ENCODE data around the gene GTF2A1.
"Not testable (repeated sequence)": the region's sequence is repeated elsewhere in the genome, so short reads cannot be mapped to it uniquely, and the experiment has no call there.

The GTF2A1 gene

GRCh38 chr14:81220830-81221578, at the start of gene GTF2A1:
TSS of gene GTF2A1 (minus strand) at chr14:81220959. CDS start at chr14:81220518, 441 bp downstream.
- peak; percentile 94 for DNase-seq

GRCh38 chr14:81269979-81270375, 49.2 kb upstream of the GTF2A1 start:
- no peak for DNase-seq

GRCh38 chr14:81269100-81269978, 48.6 kb upstream of the GTF2A1 start:
- peak; percentile 21 for DNase-seq

GRCh38 chr14:81268016-81268416, 47.3 kb upstream of the GTF2A1 start:
- DNase-seq = no peak

GRCh38 chr14:81265636-81266169, 44.9 kb upstream of the GTF2A1 start:
- no peak for DNase-seq

- DNase-seq = no peak
These were observed 43.9 kb upstream of the GTF2A1 start for GRCh38 chr14:81264671-81265070.

- no peak for DNase-seq
These were observed 43.1 kb upstream of the GTF2A1 start for GRCh38 chr14:81263777-81264410.

GRCh38 chr14:81261176-81261575, 40.4 kb upstream of the GTF2A1 start:
- DNase-seq = no peak

GRCh38 chr14:81260732-81261131, 40.0 kb upstream of the GTF2A1 start:
- no peak for DNase-seq

GRCh38 chr14:81256289-81256960, 35.7 kb upstream of the GTF2A1 start:
- DNase-seq = no peak

GRCh38 chr14:81252278-81252677, 31.5 kb upstream of the GTF2A1 start:
- DNase-seq = no peak

- DNase-seq = no peak
These were observed 26.6 kb upstream of the GTF2A1 start for GRCh38 chr14:81247271-81247766.

GRCh38 chr14:81246461-81247270, 25.9 kb upstream of the GTF2A1 start:
- DNase-seq = no peak

- no peak for DNase-seq
These were observed 25.0 kb upstream of the GTF2A1 start for GRCh38 chr14:81245771-81246170.

GRCh38 chr14:81244431-81244830, 23.7 kb upstream of the GTF2A1 start:
- not testable (repeated sequence) for DNase-seq

- no peak for DNase-seq
These were observed 22.7 kb upstream of the GTF2A1 start for GRCh38 chr14:81243499-81243898.

- not testable (repeated sequence) for DNase-seq
These were observed 16.1 kb upstream of the GTF2A1 start for GRCh38 chr14:81236849-81237248.

GRCh38 chr14:81236138-81236537, 15.4 kb upstream of the GTF2A1 start:
- DNase-seq = no peak

- DNase-seq = no peak
These were observed 14.3 kb upstream of the GTF2A1 start for GRCh38 chr14:81235096-81235495.

GRCh38 chr14:81234278-81234677, 13.5 kb upstream of the GTF2A1 start:
- DNase-seq = no peak

GRCh38 chr14:81233615-81234014, 12.9 kb upstream of the GTF2A1 start:
- DNase-seq = no peak

GRCh38 chr14:81231540-81231939, 10.8 kb upstream of the GTF2A1 start:
- no peak for DNase-seq
